H4 (cell line): Measurements from ENCODE around the gene NTN3. TPM values are rescaled to one million over a fixed set of nuclear protein-coding genes. Genes with fewer than 3 reads are reported as not detected.
A peak's percentile ranks its signal among the peaks of the same experiment; 100 is the strongest.
"Not testable (repeated sequence)": the region's sequence is repeated elsewhere in the genome, so short reads cannot be mapped to it uniquely, and the experiment has no call there.

Experiments
- DNase-seq: peaks from one replicate; pipeline ENCODE4 v3.0.0-alpha.2; 2015; ENCODE audit warnings: low spot score
- total RNA-seq: library from RNA; depleted of rRNA; stranded (reverse); fragments of >200 nt; shearing (Covaris generic); gene quantifications from 2 replicates; pipeline ENCODE4 v1.2.3, GENCODE V29; 2014

NTN3 gene
- total RNA-seq, 1 experiment from 2014 or later: 0.14 TPM

DNA sequence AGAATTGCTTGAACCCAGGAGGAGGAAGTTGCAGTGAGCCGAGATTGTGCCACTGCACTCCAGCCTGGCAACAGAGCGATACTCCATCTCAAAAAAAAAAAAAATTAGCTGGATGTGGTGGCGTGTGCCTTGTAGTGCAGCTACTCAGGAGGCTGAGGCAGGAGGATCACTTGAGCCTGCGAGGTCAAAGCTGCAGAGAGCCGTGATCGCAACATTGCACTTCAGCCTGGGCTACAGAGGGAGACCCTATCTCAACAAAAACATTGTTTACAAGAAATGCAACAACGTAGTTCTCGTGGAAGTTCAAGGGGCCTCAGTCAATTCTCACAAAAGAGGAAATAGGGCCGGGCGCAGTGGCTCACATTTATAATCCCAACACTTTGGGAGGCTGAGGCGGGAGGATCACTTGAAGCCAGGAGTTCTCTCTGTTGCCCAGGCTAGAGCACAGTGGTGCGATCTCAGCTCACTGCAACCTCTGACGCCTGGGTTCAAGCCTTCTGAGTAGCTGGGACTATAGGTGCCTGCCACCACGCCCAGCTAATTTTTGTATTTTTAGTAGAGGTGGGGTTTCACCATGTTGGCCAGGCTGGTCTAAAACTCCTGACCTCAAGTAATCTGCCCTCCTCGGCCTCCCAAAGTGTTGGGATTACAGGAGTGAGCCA lies 29.8 kb upstream of the NTN3 start:
- DNase-seq: not testable (repeated sequence)

DNA sequence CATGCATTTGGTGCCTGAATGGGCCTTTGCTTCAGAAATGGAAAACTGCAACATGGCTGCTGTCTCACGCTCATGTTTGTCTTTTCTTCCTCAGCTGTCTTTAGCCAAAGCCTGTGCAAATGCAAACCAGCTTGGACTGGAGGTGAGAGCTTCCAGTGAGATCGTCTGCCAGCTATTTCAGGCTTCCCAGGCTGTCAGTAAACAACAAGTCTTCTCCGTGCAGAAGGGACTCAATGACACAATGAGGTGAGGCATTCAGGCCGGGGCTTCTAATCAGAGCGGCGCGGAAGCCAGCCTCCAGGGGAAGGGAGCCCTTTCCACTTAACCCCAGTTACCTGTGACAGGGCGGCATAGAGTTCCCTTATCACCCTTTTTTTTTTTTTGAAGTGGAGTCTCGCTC lies 27.5 kb upstream of the NTN3 start:
- no peak for DNase-seq

DNA sequence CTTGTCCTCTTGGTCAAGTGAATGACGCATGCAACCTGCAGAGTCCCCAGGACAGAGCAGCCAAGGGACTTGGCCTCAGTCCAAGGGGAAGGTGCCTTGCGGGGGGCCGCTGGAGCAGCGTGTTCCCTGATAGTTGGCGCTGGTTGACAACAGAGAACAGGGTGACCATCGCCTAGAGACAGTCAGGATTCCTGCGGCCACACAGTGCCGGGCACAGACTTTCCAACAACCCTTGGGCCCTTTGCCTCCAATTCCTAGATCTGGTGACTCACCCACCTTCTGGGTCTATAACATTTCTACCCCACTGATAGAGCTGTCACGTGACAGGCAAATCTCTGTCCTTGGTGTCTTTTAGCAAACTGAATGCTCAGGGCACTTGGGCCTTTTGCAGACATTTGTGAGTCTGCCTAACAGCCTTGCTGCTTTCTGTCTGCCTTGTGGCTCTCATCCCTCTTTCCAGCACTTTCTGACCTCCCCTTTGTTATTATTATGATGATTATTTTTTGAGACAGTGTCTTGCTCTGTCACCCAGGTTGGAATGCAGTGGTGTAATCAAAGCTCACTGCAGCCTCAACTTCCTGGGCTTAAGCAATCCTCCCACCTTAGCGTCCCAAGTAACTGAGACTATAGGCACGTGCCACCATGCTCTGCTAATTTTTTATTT lies 23.0 kb upstream of the NTN3 start:
- DNase-seq: no peak

DNA sequence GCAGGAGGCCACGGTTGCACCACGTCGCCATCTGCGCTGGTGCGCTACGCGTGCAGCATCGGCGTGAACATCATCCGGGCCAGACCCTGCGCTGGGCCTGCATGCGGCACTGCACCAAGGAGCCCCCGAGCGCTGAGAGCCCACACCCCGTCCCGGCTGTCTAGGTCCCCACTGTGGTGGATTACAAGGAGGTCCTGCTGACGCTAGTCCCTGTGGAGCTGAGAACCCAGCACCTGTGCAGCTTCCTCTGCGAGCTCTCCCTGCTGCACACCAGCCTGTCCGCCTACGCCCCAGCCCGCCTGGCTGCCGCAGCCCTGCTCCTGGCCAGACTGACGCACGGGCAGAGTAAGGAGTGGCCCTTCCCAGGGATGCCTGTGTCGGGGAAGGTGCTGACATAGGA lies 22.0 kb upstream of the NTN3 start:
- no peak for DNase-seq

DNA sequence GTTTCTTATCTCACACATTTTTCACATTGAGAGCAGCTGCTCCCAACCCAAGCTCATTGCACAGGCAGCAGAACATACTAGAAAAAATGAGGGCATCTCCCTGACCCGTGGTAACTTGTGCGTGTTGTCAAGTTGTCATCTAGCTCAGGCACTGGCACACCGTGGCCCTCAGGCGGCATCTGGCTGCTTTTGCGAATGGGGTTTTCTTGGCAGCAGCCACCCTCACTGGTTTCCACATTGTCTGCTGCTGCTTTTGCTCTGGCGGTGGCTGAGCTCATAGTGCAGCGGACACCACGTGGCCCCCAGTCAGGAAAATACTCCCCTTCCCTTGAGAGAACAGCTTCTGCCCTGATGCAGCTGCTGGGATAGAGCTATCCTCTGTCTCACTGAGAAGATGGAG lies 20.6 kb upstream of the NTN3 start:
- no peak for DNase-seq

DNA sequence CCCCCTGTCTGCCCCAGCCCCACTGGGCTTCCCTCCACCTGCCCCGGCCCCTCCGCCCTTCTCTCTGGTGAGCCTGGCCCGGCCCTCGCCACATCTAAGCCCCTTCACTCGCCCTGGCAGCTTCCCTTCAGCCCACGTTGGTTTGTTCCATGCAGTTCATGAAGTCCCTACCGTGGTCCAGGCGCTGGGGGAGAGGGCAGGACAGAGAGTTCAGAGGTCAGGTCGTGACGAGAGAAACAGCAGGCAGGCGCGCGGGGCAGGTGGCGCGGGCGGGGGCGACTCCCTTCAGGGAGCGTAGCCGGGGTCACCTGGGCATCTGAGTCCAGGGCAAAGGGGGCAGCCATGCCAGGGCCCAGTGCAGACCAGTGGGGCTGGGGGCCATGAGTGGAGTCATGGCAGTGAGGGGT lies 20.1 kb upstream of the NTN3 start:
- DNase-seq: no peak

DNA sequence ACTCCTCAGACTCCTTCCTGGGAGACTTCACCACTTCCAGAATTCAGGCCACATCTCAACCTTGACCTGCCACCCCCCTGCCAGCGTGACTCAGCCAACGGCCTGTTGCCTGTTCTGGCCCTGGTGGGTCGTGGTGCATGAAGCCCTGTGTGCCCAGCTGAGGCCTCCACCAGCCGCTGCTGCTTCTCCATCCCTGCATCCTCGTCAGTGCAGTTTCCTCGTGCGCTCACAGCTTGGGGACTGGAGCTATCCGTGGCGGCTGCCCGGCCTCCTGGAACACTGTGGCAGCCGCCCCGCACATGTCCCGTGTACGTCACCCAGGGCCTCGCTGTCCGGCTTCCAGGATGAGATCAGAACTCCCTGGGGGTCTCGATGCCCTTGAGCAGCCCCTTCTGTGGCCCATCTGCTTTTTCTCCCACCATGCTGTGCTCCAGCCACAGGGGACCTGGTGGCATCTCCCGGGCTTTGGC lies 19.2 kb upstream of the NTN3 start:
- no peak for DNase-seq

DNA sequence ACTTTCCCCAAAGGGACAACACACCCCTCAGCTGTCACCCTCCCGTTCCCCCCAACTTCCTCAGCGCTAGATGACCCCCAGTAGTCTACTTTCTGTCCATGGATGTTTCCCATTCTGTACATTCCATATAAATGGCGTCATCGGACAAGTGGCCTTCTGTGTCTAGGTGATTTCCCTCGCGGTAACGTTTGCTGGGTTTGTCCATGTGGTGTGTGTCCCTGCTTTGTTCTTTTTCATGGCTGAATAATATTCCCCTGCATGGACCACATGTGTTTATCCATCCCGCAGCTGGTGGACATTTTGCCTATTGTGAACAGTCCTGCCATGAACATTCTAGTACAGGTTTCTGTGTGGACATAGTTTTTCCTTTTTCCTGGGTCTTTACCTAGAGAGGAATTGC lies 18.4 kb upstream of the NTN3 start:
- DNase-seq: no peak

DNA sequence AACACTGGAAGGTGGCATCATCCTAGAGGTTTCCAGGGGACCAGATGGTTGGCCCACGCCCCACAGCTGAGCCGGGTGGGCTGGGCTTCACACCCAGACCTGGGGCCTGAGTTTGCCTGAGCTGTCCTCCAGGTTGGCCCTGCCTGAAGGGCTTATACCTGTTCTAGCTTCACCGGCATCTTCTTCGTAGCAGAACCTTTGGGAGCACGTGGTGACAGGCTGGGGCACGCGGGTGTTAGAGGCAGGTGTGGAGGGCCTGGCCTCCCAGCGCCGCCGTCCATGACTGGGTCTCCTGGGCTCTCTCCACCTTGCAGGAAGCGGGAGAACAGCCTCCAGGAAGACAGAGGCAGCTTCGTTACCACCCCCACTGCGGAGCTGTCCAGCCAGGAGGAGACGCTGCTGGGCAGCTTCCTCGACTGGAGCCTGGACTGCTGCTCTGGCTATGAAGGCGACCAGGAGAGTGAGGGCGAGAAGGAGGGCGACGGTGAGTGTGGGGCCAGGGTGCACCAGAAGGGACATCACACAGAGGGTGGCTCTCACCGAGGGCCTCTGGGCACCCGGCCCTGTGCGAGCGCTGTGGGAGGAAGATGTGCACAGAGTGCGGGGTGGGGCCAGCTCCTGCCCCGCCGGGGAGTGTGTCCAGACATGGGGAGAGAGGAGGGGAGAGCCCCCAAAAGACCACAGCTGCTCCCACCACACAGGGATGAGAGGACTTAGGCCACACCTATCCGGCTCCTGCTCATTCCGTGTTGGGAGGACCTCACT lies 15.8 kb upstream of the NTN3 start:
- DNase-seq: no peak

DNA sequence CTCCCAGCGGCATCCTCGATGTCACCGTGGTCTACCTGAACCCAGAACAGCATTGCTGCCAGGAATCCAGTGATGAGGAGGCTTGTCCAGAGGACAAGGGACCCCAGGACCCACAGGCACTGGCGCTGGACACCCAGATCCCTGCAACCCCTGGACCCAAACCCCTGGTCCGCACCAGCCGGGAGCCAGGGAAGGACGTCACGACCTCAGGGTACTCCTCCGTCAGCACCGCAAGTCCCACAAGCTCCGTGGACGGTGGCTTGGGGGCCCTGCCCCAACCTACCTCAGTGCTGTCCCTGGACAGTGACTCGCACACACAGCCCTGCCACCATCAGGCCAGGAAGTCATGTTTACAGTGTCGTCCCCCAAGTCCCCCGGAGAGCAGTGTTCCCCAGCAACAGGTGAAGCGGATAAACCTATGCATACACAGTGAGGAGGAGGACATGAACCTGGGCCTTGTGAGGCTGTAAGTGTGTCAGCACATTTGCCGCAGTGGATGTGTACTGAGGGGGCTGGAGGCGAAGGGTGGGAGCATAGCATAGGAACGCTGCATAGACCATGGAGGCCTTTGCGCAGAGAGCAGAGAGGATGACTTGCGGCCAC lies 14.4 kb upstream of the NTN3 start:
- DNase-seq: no peak

DNA sequence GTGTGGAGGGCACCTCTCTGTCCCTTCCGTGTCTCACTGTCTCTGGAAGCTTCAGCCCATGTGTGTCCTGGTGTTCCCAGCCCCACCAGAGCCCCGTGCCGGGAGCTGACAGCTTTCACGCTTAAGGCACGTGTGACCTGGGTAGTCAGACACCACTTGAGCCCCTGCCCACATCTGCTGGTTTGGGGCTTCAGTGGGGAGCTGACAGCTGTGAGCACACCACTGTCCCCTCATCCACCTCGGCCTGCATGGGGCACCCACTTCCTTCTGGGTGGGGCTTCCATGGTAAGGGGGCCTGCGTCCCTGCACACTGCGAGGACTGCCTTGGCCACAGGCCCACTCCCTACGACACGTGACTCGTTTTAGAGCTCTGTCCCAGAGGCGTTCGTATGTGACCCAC lies 13.8 kb upstream of the NTN3 start:
- DNase-seq: no peak

DNA sequence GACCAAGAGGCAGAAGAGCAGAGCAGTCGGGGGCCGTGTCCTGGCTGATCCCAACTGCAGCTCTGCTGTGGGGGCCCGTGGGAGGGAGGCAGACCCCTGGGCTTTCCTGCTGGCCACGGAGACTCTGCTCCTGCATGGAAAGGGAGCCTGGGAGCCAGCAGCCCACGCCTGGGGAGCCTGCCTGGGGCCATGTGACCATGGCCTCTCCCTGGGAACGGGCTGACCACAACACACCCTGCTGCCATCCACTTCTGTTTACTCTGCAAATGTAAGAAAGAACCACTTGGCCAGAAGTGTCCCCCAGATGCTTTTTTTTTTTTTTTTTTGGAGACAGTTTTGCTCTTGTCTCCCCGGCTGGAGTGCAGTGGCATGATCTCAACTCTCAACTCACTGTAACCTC lies 13.2 kb upstream of the NTN3 start:
- DNase-seq: no peak

DNA sequence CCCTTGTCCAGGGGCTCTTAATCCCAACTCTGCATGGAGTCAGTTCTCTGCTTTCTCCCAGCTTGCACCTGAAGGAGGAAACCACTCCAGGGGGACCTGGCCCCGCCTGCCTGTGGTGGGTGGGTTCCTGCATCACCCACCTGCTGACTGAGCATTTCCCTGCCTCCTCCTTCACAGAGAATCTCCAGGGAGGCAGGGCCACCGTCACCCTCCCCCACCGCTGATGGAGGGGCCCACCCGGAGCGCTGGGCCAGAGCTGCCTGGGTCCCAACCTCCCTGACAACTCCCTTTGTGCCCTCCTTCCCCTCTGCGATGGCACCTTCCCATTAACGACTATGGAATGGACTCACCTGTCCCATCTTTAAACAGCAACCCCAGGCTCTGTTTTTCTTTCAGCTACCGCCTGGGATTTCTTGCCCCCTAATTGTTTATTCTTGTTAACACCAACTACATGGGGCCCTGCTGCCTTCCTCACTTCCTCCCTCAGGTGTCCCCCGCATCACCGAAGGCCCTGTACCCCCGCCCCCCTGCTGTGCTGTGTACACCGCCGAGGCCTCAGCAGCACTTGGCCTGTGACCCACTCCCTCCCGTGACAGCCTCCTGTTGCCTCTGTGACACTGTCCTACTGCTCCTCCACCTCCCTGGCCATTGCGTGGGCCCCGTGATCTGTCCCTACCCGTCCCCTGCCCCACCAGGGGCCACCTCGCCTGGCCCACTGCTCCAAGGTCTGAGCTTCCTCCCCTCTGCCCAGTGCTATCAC lies 12.0 kb upstream of the NTN3 start:
- no peak for DNase-seq

DNA sequence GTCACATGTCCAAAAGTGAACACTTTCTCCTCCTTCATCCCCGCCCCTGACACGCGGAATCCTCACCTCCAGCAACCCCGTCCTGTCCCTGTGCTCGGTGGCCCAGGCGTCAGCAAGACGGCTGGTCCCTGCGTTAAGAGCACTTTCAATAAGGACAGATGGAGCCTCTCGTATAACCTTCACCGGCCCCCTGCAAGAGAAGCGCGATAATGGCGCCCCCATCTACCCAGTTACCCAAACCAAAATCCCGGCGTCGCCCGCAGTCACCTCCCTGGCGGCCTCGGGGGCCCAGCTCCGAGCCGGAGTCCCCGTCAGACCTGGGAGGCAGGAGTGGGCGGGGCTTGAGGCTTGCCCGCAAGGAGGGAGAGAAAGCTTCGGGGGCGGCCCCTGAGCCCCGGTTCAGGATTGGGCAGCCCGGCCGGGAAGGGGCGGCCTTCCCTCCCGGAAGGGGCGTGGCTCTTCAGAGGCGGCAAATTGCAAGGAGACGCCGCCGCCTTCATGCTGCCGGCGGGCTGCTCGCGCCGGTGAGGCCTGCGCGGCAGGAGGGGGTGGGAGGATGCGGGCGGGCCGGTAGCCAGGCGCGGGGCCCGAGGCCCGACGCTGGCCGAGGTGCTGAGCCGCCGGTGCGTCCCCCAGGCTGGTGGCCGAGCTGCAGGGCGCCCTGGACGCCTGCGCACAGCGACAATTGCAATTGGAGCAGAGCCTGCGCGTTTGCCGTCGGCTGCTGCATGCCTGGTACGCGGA lies 11.3 kb upstream of the NTN3 start, which contains the start of gene TEDC2:
TEDC2 (plus strand) TSS at position 463 of the 744 bp plus-strand sequence; CDS start at position 499, 36 bp downstream.
- DNase-seq: peak; percentile 91

DNA sequence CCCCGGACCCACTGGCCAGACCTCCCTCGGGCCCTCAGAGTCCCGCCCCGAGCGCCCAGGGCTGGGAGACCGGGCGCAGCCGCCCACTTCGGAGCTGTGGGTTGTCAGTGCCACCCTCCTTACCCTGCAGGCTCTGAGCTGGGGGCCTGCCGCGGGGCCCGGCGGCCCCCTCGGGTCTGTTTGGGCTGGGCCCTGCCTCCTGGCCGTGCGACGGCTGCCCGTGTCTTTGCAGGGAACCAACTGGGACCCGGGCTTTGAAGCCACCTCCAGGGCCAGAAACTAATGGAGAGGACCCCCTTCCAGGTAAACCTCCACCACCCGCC lies 10.7 kb upstream of the NTN3 start:
- no peak for DNase-seq

DNA sequence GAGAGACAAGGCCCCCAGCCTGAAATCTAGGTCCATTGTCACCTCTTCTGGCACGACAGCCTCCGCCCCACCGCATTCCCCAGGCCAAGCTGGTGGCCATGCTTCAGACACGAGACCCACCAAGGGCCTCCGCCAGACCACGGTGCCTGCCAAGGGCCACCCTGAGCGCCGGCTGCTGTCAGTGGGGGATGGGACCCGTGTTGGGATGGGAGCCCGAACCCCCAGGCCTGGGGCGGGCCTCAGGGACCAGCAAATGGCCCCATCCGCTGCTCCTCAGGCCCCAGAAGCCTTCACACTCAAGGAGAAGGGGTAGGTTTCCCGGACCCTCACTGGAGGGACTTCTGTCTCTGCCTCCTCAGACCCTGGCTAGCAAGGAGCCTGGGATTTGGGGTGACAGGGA lies 10.2 kb upstream of the NTN3 start:
- DNase-seq: no peak

DNA sequence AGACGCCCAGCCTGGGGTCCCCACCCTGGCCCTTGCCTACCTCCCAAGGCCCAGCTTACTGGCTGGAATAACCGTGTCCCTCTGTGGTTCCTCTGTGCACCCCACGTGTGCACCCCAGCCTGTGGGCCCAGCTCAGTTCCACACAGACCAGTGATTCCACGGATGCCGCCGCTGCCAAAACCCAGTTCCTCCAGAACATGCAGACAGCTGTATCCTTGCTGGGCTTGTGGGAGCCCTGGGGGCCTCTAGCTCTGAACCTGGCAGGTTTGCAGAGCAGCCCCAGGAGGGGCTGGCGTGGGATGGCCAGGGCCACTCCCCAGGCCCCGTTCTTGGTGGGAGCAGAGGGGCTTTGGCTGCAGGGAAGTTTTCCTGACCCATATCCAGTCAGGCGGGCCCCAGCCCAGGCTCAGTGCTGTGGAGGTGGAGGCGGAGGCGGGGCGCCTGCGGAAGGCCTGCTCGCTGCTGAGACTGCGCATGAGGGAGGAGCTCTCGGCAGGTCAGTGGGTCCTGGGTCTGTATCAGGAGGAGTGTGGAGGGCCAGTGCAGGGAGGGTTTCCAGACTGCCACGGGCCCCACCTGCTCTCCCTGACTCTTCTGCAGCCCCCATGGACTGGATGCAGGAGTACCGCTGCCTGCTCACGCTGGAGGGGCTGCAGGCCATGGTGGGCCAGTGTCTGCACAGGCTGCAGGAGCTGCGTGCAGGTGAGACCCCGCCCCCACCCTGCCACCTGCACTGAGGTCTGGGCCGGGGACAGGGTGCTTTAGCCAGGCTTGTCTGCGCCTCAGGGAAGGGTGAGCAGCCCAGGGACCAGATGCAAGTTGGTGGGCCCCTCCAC lies 8.8 kb upstream of the NTN3 start:
- no peak for DNase-seq

DNA sequence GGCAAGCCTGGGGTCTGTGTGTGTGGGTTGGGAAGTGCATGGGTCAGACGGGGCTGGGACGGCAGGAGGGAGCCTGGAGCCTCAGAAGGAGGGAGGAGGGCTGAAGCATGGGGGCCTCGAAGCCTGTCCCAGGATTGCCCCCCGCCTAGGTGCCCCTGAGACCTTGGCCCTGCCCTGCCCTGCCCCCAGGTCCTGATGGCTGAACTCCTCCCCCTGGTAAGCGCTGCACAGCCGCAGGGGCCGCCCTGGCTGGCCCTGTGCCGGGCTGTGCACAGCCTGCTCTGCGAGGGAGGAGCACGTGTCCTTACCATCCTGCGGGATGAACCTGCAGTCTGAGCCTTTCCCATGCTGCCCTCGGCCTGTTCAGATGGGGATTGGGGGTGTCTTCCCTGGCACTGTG lies 6.8 kb upstream of the NTN3 start:
- DNase-seq: no peak

DNA sequence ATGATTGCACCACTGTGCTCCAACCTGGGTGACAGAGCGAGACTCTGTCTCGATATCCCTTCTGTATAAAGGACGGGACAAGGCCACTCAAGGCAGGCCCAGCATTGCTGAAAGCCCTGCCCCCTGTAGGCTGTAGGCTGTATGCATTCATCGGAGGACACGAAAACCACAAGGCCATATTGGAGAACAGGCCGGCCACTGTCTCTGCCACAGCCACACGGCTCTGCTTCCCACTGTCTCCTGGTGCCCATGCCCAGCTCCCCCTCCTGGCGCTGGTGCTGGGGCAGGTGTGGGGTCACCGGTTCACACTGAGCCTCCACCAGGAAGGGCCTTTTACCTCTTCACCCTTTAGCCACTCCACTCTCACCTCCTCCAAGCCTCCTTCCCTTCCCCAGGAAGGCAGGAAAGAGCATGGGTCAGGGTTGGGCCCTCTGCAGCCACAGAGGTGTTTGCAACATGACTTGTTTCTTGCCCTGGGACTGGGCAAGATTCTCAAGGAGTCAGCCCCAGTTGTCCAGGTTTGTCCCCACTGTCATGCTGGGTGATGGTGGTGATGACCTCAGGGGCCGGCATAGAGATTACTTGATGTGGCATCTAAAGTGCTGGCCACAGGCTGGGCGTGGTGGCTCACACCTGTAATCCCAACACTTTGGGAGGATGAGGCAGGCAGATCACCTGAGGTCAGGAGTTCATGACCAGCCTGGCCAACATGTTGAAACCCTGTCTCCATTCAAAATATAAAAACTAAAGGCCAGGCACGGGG lies 5.3 kb upstream of the NTN3 start:
- DNase-seq: no peak
